Retinal pigment epithelial cell (primary cell): ENCODE results near the gene TIA1.
"Not testable (repeated sequence)": the region's sequence is repeated elsewhere in the genome, so short reads cannot be mapped to it uniquely, and the experiment has no call there.

ENCODE experiments used
- DNase-seq: peaks from one replicate; pipeline ENCODE4 v3.0.0-alpha.2; 2010; ENCODE audit warnings: low read depth
- H3K4me3 ChIP-seq: 2 replicates; pipeline ENCODE4 v1.5.1; 2011; ENCODE audit warnings: mild to moderate bottlenecking, low read length, control low read depth, moderate library complexity
- TF ChIP-seq, protein P1 (sequence below): conservative IDR thresholded peaks from 2 replicates; pipeline ENCODE4 v1.5.1; 2011; ENCODE audit warnings: low read depth, low read length, control low read depth, inconsistent platforms

Gene TIA1

DNA sequence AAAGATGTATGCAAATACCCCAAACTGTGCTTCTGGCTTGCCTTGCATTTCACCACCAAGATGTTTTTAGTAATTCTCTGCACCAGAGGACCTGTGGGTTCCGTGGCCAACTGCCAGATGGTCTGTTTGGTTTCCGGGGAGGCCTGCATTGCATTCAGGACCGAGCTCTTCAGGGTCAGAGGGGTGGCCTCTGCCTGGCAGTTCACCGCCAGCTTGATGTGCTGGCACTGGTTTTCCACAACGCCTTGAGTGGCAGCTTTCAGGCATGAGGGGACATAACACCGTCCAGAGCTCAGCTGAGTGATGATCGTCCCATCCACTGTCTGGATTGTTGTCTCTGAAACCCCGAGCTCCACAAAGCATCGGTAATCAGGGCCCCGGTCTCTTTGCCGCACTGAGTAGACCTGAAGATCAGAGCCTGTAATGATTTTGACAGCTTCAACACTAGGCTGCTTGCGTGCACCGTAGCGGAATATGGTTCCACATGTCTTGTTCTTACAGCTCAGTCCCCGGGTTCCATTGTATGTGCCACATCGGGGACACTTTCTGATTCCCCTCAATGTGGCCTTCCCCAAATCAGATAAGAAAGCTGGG lies 67.0 kb downstream of the TIA1 start:
- no peak for DNase-seq
- TF ChIP-seq, protein P1, sequence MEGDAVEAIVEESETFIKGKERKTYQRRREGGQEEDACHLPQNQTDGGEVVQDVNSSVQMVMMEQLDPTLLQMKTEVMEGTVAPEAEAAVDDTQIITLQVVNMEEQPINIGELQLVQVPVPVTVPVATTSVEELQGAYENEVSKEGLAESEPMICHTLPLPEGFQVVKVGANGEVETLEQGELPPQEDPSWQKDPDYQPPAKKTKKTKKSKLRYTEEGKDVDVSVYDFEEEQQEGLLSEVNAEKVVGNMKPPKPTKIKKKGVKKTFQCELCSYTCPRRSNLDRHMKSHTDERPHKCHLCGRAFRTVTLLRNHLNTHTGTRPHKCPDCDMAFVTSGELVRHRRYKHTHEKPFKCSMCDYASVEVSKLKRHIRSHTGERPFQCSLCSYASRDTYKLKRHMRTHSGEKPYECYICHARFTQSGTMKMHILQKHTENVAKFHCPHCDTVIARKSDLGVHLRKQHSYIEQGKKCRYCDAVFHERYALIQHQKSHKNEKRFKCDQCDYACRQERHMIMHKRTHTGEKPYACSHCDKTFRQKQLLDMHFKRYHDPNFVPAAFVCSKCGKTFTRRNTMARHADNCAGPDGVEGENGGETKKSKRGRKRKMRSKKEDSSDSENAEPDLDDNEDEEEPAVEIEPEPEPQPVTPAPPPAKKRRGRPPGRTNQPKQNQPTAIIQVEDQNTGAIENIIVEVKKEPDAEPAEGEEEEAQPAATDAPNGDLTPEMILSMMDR = no peak
- no peak overlapping the region for H3K4me3 ChIP-seq

DNA sequence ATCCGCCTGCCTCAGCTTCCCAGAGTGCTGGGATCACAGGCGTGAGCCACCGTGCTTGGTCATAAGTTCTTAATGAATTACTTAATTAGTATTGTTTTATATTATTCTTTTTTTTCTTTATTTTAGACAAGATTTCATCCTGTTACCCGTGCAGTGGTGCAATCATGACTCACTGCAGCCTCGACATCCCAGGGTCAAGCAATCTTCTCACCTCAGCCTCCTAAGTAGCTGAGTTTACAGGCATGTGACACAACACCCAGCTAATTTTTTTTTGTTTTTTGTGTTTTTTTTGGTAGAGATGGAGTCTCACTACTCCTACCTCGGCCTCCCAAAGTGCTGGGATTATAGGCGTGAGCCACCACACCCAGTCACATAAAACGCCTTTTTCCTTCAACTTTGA lies 74.9 kb downstream of the TIA1 start:
- TF ChIP-seq, protein P1 = no peak
- DNase-seq = no peak
- H3K4me3 ChIP-seq = no peak overlapping the region

DNA sequence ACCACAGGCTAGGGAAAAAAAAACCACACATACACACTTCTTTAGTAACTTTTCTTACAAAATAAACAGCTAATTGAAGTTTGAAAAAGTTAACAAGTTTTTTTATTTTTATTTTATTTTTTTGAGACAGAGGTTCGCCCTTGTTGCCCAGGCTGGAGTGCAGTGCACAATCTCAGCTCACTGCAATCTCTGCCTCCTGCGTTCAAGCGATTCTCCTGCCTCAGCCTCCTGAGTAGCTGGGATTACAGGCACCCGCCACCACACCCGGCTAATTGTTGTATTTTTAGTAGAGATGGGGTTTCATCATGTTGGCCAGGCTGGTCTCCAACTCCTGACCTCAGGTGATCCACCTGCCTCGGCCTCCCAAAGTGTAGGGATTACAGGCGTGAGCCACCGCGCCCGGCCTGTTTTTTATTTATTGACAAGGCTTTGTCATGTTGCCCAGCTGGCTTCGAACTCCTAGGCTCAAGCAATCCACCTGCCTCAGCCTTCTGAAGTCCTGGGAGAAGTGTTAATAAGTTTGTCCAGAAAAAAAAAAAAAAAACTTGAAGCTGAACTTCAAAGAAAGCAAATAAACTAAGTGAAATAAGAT lies 78.7 kb downstream of the TIA1 start:
- H3K4me3 ChIP-seq, DNase-seq: not testable (repeated sequence)

DNA sequence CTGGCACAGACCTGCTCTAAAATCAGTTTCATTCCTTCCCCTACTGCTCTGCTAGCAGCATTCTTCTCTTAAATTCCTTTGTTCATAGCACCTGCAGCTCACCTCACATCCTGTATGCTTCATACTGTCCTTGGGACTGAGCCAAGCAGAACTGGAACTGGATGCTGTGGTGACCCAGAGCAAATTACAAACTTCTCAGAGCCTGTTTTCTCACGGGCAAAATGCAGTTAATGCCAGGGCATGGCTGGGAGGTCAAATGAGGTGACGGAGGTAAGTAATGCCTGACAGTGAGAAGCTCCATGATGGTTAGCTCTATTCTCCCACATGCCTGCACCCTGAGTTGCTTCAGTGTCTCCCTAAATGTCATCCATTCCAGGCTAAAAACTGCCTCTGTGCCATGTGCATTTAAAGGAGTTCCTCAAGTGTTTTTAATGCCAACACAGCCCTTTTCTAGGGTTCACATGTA lies 87.3 kb downstream of the TIA1 start:
- TF ChIP-seq, protein P1 = no peak
- no peak for DNase-seq
- no peak overlapping the region for H3K4me3 ChIP-seq

DNA sequence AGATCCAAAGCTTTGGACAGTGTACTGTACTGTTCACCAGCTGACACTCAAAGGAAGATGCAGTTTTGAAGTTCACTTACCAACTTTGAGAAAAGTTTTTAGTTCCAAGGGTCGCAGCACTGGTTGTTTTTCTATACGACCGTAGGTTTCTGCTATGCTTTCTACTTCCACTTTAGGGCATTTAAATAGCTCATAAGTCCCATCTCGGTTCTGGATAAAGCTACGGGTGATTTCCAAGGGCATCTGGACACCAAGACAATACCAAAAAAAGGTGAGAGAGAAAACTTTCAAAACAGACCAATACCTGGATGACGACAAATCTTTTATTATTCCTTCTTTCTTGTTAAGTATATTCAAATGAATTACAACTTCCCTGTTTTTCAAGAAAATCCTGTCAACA lies 87.9 kb downstream of the TIA1 start:
- no peak overlapping the region for H3K4me3 ChIP-seq

More for the DNA sequence above, 87.9 kb downstream of the TIA1 start:
- DNase-seq = no peak
- TF ChIP-seq, protein P1 = no peak
